ENCODE results near the gene ARVCF.

Gene ARVCF

DNA sequence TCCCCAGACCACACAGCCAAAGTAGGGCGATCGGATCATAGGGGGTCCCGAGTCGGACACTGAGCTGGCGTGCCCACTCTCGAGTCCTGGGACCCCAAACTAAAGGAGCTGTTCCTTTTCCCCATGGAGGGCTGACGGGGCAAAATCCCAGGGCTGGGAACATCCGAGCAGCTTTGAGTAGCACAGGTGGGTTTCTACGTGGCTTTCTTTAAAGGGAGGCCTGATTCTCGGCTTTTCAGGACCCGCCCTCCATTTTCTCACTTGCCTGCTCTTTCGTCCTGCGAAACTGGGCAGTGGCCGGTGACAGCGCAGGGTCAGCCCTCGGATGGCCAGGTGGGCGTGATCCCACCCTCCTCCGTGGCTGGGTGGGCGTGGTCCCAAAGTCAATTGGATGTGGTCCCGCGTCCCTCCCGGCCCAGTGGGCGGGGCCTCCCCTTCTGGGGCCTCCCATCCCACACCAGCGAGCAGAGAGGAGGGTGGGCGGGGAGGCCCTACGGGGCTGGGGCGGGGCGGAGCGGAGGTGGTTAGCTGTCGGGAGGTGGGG, 57.5 kb downstream of the ARVCF start:
- peaks cover 0 to 2% of the 10 kb centered on the region in 2 donors for H3K36me3 ChIP-seq (replicated peaks in 1 of 2; ENCODE audit: control insufficient read depth in 2 of 2, insufficient read depth in 2 of 2, low read length in 2 of 2)
- peaks cover 22 to 23% of the 10 kb centered on the region in 2 donors for H3K4me1 ChIP-seq (ENCODE audit: control insufficient read depth in 2 of 2, insufficient read depth in 1 of 2, low read depth in 1 of 2, low read length in 2 of 2)
- no peak overlapping the region for H2BK15ac ChIP-seq (ENCODE audit: low read length)
- no peak overlapping the region for H4K91ac ChIP-seq (ENCODE audit: low read depth, low read length, poor library complexity)
- no peak overlapping the region for H2AK5ac ChIP-seq (ENCODE audit: low read depth, low read length)
- peak overlapping the region in 1 of 2 donors; percentile 79 for H3K4me3 ChIP-seq (ENCODE audit: low read length in 2 of 2)
- H3K4ac ChIP-seq (ENCODE audit: low read length) = no peak overlapping the region
- peak overlapping the region; percentile 84 for H2AFZ ChIP-seq (ENCODE audit: low read length)
- H2BK120ac ChIP-seq (ENCODE audit: low read depth, low read length) = no peak overlapping the region
- H3K9me3 ChIP-seq (replicated peaks in 1 of 2; ENCODE audit: control insufficient read depth in 2 of 2, insufficient read depth in 1 of 2, low read depth in 1 of 2, low read length in 2 of 2) = peaks cover 0 to 2% of the 10 kb centered on the region in 2 donors
- H3K27ac ChIP-seq (replicated peaks; ENCODE audit: low read length) = peak overlapping the region; percentile 55
- H3K9ac ChIP-seq (ENCODE audit: low read depth, low read length, poor library complexity) = no peak overlapping the region
- peak overlapping the region; percentile 15 for H3K18ac ChIP-seq (ENCODE audit: low read length)
- DNase-seq (ENCODE audit: low spot score) = peak; percentile 96
- no CpG with 5 or more reads among the region's 30 CpGs for whole genome bisulfite sequencing, 2 donors (ENCODE audit: extremely low coverage in 2 of 2, insufficient read length in 2 of 2, insufficient replicate concordance in 1 of 2)
- H4K8ac ChIP-seq (ENCODE audit: low read depth, low read length) = no peak overlapping the region
- H2BK5ac ChIP-seq (ENCODE audit: low read length) = no peak overlapping the region
- H3K27me3 ChIP-seq (ENCODE audit: control insufficient read depth in 3 of 3, insufficient read depth in 3 of 3, low read depth in 1 of 3, low read length in 3 of 3) = no peaks in the 10 kb centered on the region
- H3K14ac ChIP-seq (ENCODE audit: low read length) = no peak overlapping the region
- peaks cover 3% of the 10 kb centered on the region for H3K79me1 ChIP-seq (ENCODE audit: low read depth, low read length)
- H3K4me2 ChIP-seq (ENCODE audit: insufficient read depth, low read length, poor library complexity, severe bottlenecking) = peak overlapping the region; percentile 58
- peak overlapping the region; percentile 94 for H3K23ac ChIP-seq (ENCODE audit: low read depth, low read length, poor library complexity)
- H2BK12ac ChIP-seq (ENCODE audit: low read length) = no peak overlapping the region

DNA sequence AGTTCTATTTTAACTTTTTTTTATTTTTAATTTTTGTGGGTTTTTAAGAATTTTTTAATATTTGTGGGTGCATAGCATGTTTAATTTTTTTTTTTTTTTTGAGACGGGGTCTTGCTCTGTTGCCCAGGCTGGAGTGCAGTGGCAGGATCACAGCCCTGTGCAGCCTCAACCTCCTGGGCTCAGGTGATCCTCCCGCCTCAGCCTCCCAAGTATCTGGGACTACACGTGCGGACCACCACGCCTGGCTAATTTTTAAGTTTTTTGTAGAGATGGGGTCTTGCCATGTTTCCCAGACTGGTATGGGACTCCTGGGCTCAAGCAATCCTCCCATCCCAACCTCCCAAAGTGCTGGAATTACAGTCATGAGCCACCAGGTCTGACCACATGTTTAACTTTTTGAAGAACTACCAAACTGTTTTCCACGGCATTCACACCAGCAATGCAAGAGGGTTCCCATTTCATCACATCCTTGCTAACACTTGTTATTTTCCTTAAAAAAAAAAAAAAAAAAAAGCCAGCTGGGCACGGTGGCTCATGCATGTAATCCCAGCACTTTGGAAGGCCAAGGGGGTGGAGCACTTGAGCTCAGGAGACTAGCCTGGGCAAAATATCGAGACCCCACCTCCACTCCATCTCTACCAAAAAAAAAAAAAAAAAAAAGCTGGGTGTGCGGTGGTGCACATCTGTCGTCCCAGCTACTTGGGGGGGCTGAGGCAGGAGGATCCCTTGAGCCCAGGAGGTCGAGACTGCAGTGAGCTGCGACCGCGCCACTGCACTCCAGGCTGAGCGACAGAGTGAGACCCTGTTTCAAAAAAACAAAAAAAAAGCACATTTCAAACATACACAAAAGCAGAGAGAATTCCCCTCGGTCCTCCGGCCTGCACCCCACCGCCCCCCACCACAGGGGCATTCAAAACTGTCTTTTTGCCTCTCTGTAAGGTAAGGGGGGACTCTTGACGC, 58.3 kb downstream of the ARVCF start:
- H3K4me3 ChIP-seq (ENCODE audit: low read length in 2 of 2) = peak overlapping the region in 1 of 2 donors; percentile 79
- DNase-seq (ENCODE audit: low spot score) = no peak
- no peak overlapping the region for H3K27ac ChIP-seq (replicated peaks; ENCODE audit: low read length)

DNA sequence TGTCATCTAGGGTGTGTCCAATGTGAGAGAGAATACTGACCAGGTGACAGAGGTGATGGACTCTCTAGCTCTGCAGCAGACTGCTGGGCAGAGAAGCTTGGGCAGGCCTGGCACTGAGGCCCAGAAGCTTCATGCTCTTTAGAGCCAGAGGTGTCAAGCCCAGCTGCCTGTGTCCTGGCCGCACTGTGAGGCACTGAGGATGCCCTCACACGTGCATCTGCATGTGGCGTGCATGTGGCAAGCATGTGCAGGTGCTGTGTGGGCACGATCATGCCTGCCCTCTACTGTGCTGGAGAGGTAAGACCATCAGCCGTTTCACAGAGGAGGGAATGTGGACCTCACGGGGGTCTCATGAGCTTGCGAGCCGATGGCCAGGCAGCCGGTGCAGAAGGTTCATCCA, 59.2 kb downstream of the ARVCF start:
- H2AFZ ChIP-seq (ENCODE audit: low read length) = no peak overlapping the region

More for the DNA sequence above, 58.3 kb downstream of the ARVCF start:
- Histone ChIP-seq H3K27me3 (ENCODE audit: control insufficient read depth in 3 of 3, insufficient read depth in 3 of 3, low read depth in 1 of 3, low read length in 3 of 3) (no peaks in the 10 kb centered on the region), H2BK5ac (ENCODE audit: low read length) (no peak overlapping the region), H2BK15ac (ENCODE audit: low read length) (no peak overlapping the region), H2AK5ac (ENCODE audit: low read depth, low read length) (no peak overlapping the region), H3K4me1 (ENCODE audit: control insufficient read depth in 2 of 2, insufficient read depth in 1 of 2, low read depth in 1 of 2, low read length in 2 of 2) (peaks cover 22% of the 10 kb centered on the region in 2 donors), H3K18ac (ENCODE audit: low read length) (peak overlapping the region; percentile 6), H3K14ac (ENCODE audit: low read length) (no peak overlapping the region), H3K9me3 (replicated peaks in 1 of 2; ENCODE audit: control insufficient read depth in 2 of 2, insufficient read depth in 1 of 2, low read depth in 1 of 2, low read length in 2 of 2) (peaks cover 0 to 2% of the 10 kb centered on the region in 2 donors), H2BK120ac (ENCODE audit: low read depth, low read length) (no peak overlapping the region), H3K4me2 (ENCODE audit: insufficient read depth, low read length, poor library complexity, severe bottlenecking) (peak overlapping the region; percentile 58), H2AFZ (ENCODE audit: low read length) (peak overlapping the region; percentile 84), H3K23ac (ENCODE audit: low read depth, low read length, poor library complexity) (no peak overlapping the region), H4K91ac (ENCODE audit: low read depth, low read length, poor library complexity) (no peak overlapping the region), H3K9ac (ENCODE audit: low read depth, low read length, poor library complexity) (no peak overlapping the region), H3K79me1 (ENCODE audit: low read depth, low read length) (peaks cover 3% of the 10 kb centered on the region), H2BK12ac (ENCODE audit: low read length) (no peak overlapping the region), H4K8ac (ENCODE audit: low read depth, low read length) (no peak overlapping the region), H3K36me3 (replicated peaks in 1 of 2; ENCODE audit: control insufficient read depth in 2 of 2, insufficient read depth in 2 of 2, low read length in 2 of 2) (peaks cover 0 to 2% of the 10 kb centered on the region in 2 donors), H3K4ac (ENCODE audit: low read length) (no peak overlapping the region)
- no CpG with 5 or more reads among the region's 19 CpGs for WGBS, 2 donors (ENCODE audit: extremely low coverage in 2 of 2, insufficient read length in 2 of 2, insufficient replicate concordance in 1 of 2)

More for the DNA sequence above, 59.2 kb downstream of the ARVCF start:
- H3K79me1 ChIP-seq (ENCODE audit: low read depth, low read length) = peaks cover under 1% of the 10 kb centered on the region
- peaks cover 0 to 2% of the 10 kb centered on the region in 2 donors for H3K9me3 ChIP-seq (replicated peaks in 1 of 2; ENCODE audit: control insufficient read depth in 2 of 2, insufficient read depth in 1 of 2, low read depth in 1 of 2, low read length in 2 of 2)
- H4K91ac ChIP-seq (ENCODE audit: low read depth, low read length, poor library complexity) = no peak overlapping the region
- H2AK5ac ChIP-seq (ENCODE audit: low read depth, low read length) = no peak overlapping the region
- no peaks in the 10 kb centered on the region for H3K27me3 ChIP-seq (ENCODE audit: control insufficient read depth in 3 of 3, insufficient read depth in 3 of 3, low read depth in 1 of 3, low read length in 3 of 3)
- H3K4ac ChIP-seq (ENCODE audit: low read length) = no peak overlapping the region
- H3K27ac ChIP-seq (replicated peaks; ENCODE audit: low read length) = no peak overlapping the region
- H2BK120ac ChIP-seq (ENCODE audit: low read depth, low read length) = no peak overlapping the region
- H3K23ac ChIP-seq (ENCODE audit: low read depth, low read length, poor library complexity) = peak overlapping the region; percentile 5
- H3K9ac ChIP-seq (ENCODE audit: low read depth, low read length, poor library complexity) = no peak overlapping the region
- H3K36me3 ChIP-seq (replicated peaks in 1 of 2; ENCODE audit: control insufficient read depth in 2 of 2, insufficient read depth in 2 of 2, low read length in 2 of 2) = peaks cover 0 to 2% of the 10 kb centered on the region in 2 donors
- H3K18ac ChIP-seq (ENCODE audit: low read length) = peak overlapping the region; percentile 15
- H3K4me3 ChIP-seq (ENCODE audit: low read length in 2 of 2) = no peak overlapping the region
- no peak overlapping the region for H3K14ac ChIP-seq (ENCODE audit: low read length)
- no peak overlapping the region for H2BK12ac ChIP-seq (ENCODE audit: low read length)
- no CpG with 5 or more reads among the region's 9 CpGs for WGBS, 2 donors (ENCODE audit: extremely low coverage in 2 of 2, insufficient read length in 2 of 2, insufficient replicate concordance in 1 of 2)
- H3K4me2 ChIP-seq (ENCODE audit: insufficient read depth, low read length, poor library complexity, severe bottlenecking) = no peak overlapping the region
- H2BK5ac ChIP-seq (ENCODE audit: low read length) = no peak overlapping the region
- peaks cover 15 to 17% of the 10 kb centered on the region in 2 donors for H3K4me1 ChIP-seq (ENCODE audit: control insufficient read depth in 2 of 2, insufficient read depth in 1 of 2, low read depth in 1 of 2, low read length in 2 of 2)
- no peak for DNase-seq (ENCODE audit: low spot score)
- H4K8ac ChIP-seq (ENCODE audit: low read depth, low read length) = no peak overlapping the region
- H2BK15ac ChIP-seq (ENCODE audit: low read length) = no peak overlapping the region

All from neuronal stem cell (in vitro differentiated cells).